ENCODE results near the gene AMIGO2.
"Not testable (repeated sequence)": the region's sequence is repeated elsewhere in the genome, so short reads cannot be mapped to it uniquely, and the experiment has no call there.

Gene AMIGO2, protein sequence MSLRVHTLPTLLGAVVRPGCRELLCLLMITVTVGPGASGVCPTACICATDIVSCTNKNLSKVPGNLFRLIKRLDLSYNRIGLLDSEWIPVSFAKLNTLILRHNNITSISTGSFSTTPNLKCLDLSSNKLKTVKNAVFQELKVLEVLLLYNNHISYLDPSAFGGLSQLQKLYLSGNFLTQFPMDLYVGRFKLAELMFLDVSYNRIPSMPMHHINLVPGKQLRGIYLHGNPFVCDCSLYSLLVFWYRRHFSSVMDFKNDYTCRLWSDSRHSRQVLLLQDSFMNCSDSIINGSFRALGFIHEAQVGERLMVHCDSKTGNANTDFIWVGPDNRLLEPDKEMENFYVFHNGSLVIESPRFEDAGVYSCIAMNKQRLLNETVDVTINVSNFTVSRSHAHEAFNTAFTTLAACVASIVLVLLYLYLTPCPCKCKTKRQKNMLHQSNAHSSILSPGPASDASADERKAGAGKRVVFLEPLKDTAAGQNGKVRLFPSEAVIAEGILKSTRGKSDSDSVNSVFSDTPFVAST

GRCh38 chr12:47079468-47079980 is at the start of gene AMIGO2, which contains the start of gene PCED1B:
AMIGO2 (minus strand) TSS chr12:47079959; CDS start chr12:47079002, 957 bp downstream.
PCED1B (plus strand) TSS chr12:47079621; CDS start chr12:47235064, 155,443 bp downstream.
- DNase-seq = peak; percentile 56

DNA sequence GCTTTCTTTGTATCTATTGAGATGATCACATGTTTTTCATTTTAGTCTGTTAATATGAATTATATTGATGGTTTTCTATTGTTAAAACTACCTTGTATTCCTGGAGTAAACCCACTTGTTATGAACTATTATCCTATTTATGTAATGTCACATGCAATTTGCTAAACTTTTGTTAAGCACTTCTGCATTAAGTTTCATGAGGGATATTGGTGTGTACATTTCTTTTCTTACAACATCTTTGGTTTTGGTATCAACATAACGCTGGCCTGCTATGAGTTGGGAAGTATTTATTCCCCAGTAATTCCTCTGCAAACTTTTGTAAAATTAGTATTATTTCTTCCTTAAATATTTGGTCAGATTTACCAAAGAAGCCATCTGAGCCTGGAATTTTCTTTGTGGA is 46.5 kb upstream of the AMIGO2 start:
- no peak for DNase-seq

- DNase-seq = no peak
Measured at GRCh38 chr12:47124451-47124850, 44.7 kb upstream of the AMIGO2 start.

- DNase-seq = no peak
Measured at GRCh38 chr12:47123730-47124129, 44.0 kb upstream of the AMIGO2 start.

DNA sequence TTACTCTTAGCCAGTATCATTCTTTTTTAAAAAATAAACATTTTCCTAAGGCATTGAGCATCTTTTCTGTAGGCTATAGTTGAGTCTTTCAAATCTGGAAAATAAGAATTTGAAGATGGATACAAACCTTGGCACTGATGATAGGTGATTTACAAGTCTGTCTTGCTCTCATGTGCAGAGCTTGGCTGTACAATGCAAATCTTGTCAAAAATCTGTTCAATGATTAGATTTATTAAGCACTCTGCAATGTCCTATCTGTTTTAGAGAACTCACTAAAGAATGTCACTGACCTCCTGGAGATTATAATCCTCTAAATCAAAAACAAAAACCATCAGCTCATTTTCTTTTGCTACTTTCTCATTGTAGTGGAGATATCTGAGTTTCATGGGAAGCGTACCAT is 42.8 kb upstream of the AMIGO2 start:
- DNase-seq = no peak

- no peak for DNase-seq
Measured at GRCh38 chr12:47121146-47121545, 41.4 kb upstream of the AMIGO2 start.

- DNase-seq = no peak
Measured at GRCh38 chr12:47120736-47121135, 41.0 kb upstream of the AMIGO2 start.

- DNase-seq = not testable (repeated sequence)
Measured at GRCh38 chr12:47117305-47117704, 37.5 kb upstream of the AMIGO2 start.

GRCh38 chr12:47114481-47114892 is 34.7 kb upstream of the AMIGO2 start:
- no peak for DNase-seq

DNA sequence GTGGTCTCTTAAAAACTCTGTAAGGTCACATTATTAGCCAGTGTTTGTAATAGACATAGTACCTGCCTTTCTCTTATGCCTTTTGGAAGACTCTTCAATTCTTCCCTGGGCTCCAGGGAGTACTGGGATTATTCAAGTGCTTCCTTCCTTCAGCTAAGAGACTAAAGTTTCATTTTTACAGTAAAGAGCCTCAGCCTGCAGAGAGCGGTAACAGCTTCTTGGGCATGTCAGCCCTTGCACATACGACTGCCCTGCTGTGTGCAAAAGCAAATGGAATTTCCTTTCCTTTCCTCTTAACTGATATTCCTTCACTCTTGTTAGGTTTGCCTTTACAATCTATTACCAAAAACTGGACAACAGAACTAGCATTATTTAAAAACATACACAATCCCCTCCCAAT is 32.9 kb upstream of the AMIGO2 start:
- DNase-seq = no peak

GRCh38 chr12:47111854-47112253 is 32.1 kb upstream of the AMIGO2 start:
- DNase-seq = no peak

DNA sequence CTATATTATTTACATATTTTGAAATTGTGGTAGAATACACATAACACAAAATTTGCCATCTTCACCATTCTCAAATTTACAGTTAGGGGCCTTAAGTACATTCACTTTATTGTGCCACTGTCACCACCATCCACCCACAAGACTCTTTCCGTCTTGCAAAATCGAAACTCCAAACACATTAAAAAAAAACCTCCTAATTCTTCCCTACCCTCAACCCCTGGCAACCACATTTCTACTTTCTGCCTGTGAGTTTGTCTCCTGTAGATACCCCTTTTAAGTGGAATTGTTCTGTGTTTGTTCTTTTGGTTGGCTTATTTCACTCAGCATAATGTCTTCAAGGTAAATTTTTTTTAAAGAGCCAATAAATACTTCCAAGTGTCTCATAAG is 31.6 kb upstream of the AMIGO2 start:
- DNase-seq = no peak

- no peak for DNase-seq
Measured at GRCh38 chr12:47110718-47111391, 31.1 kb upstream of the AMIGO2 start.

DNA sequence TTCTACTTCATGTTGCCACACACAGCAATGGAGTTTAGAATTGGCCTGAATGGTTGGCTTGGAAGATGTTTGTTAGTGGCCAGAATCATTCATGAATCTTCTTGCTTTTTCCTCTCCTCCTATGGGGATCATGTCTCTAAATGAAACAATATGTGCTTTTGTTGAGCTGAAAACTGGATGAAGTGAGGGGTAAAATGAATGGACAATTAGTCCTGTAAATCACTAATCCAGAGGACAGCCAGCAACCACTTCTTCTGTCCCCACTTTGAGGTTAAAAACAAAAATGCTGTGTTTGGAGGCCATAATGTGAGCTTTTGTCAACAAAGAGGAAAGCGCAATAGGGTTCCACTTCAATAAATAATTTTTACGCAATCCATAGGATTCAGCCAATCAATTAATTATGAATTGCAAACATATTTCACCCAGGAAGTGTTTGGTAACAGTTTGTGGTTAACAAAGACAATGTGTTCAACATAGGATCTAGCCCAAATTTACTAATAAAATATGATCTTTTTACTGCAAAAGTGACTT is 30.3 kb upstream of the AMIGO2 start:
- DNase-seq = no peak

- DNase-seq = no peak
Measured at GRCh38 chr12:47107926-47108325, 28.2 kb upstream of the AMIGO2 start.

DNA sequence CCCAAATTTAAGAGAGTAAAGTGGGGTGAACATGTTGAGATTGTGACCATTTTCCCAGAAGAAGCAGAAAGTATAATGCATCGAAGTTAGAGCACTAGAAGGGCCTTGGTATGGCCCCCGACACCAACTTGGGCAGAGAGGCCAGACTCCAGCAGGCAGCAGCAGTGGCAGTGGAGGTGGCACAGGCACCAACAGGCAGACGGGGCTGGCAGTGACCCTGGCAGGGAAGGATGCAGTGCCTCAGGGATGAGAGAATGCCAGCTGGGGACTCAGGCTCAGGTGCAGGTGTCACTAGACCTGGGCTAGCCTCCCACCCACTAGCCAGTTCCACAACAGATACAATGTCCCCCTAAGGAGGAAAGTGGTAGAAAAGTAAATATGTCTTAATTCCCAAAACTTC is 27.7 kb upstream of the AMIGO2 start:
- DNase-seq = no peak

- no peak for DNase-seq
Measured at GRCh38 chr12:47105914-47106674, 26.3 kb upstream of the AMIGO2 start.

DNA sequence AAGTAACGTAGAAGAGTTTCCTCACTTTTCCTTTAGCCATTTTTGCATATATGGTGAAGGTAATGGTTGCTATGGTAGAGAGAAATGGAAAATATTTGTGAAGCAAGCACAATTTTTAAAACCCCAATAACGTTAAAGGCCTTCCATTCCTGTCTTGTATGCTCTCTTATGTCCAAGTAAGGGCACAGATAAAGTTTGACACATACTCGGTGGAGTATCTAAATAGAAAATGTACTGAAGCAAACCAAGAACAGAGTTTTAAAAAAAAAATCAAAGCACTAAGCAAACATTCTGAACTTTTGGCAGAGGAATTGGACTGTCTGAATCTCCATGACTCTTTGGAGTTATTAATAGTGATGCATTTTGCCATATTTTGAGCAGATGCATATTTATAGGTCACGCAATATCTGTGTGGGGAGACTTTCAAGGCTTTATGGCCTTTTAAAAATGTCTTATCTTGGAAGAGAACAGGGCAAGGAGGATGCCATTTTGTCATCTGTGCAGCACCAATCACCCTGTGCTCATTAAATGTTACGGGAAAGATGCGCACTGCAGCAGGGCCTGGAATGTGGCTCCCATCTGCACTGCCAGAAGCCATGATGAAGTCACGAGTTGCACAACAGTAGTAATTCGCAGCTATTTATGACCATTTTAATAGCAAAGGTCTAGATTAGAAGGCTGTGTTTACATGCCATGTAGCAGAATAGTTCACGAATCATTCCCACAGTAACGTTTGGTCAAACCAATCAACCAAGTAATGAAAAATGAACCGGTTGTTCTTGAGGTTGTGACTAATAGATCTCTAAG is 23.3 kb upstream of the AMIGO2 start:
- DNase-seq = no peak

GRCh38 chr12:47102406-47102805 is 22.6 kb upstream of the AMIGO2 start:
- DNase-seq = no peak

- no peak for DNase-seq
Measured at GRCh38 chr12:47100160-47100559, 20.4 kb upstream of the AMIGO2 start.

DNA sequence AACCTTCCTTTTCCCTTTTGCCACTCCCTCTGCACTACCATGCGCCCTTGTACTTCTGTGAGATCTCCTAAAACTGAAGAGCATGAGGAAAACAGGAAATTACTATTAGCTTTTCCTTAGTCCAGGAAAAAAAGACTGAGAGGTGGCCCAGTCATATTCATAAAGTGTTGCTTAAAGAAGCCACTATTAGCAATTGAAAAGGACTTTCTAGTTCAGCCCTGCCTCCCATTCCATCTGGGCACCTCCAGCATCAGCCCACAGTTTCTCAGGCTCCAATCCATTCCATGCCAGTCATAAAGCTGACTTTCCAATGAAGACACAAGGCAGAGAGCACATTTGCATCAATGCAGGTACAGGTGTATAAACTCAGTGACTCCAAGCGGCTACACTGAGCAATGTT is 19.9 kb upstream of the AMIGO2 start:
- no peak for DNase-seq

GRCh38 chr12:47098099-47098498 is 18.3 kb upstream of the AMIGO2 start:
- DNase-seq = no peak

Measured in RPMI8226 (cell line).